Keratinocyte (primary cell): ENCODE results near the gene GDF2. TPM values are rescaled to one million over a fixed set of nuclear protein-coding genes. Genes with fewer than 3 reads are reported as not detected.

Source experiments
- DNase-seq: peaks from one replicate; pipeline ENCODE4 v3.0.0-alpha.2; 2011; ENCODE audit warnings: low read depth, missing footprints, low spot score
- FAIRE-seq: peaks from 2 replicates; lab custom pipeline; 2011; peaks lifted over from hg19 to GRCh38; lab: Jason Lieb, UNC
- H2AFZ ChIP-seq: 2 replicates; pipeline ENCODE4 v1.6.0; 2012; ENCODE audit warnings: low read length, control low read depth, inconsistent platforms; ENCODE audit not compliant: control insufficient read depth
- H3K27ac ChIP-seq: 2 replicates; pipeline ENCODE4 v1.5.1; 2011; ENCODE audit warnings: low read length; ENCODE audit not compliant: control insufficient read depth, insufficient read depth
- H3K27me3 ChIP-seq: 3 replicates; pipeline ENCODE4 v1.6.0; 2011; ENCODE audit warnings: low read length; ENCODE audit not compliant: control insufficient read depth, insufficient read depth; ENCODE audit errors: extremely low read depth
- H3K36me3 ChIP-seq, 2 experiments: 2 replicates in 1 of 2; 3 replicates in 1 of 2; pipeline ENCODE4 v1.5.1; 2011; ENCODE audit warnings: low read length in 2 of 2, mild to moderate bottlenecking in 1 of 2; ENCODE audit not compliant: control insufficient read depth in 2 of 2, insufficient read depth in 2 of 2; ENCODE audit errors: extremely low read depth in 1 of 2
- H3K4me1 ChIP-seq: 3 replicates; pipeline ENCODE4 v1.5.1; 2011; ENCODE audit warnings: low read length; ENCODE audit not compliant: control insufficient read depth, insufficient read depth; ENCODE audit errors: extremely low read depth
- H3K4me2 ChIP-seq: 3 replicates; pipeline ENCODE4 v1.6.0; 2011; ENCODE audit warnings: low read depth, low read length; ENCODE audit not compliant: control insufficient read depth, insufficient read depth; ENCODE audit errors: extremely low read depth
- H3K4me3 ChIP-seq, 3 experiments: fragments of 200-600 bp in 1 of 3; sonication (generic) in 1 of 3; 2 replicates in 2 of 3; 3 replicates in 1 of 3; pipeline ENCODE4 v1.5.1; 2011 to 2016; ENCODE audit warnings: low read length in 3 of 3, mild to moderate bottlenecking in 3 of 3, control low read depth in 2 of 3, inconsistent platforms in 1 of 3, low read depth in 1 of 3, mixed read lengths in 1 of 3, mixed run types in 1 of 3, moderate library complexity in 1 of 3; ENCODE audit not compliant: control insufficient read depth in 2 of 3, insufficient read depth in 2 of 3; ENCODE audit errors: extremely low read depth in 1 of 3
- H3K79me2 ChIP-seq: 2 replicates; pipeline ENCODE4 v1.6.0; 2012; ENCODE audit warnings: low read length; ENCODE audit not compliant: control insufficient read depth, insufficient read depth
- H3K9ac ChIP-seq: 3 replicates; pipeline ENCODE4 v1.6.0; 2011; ENCODE audit warnings: low read length; ENCODE audit not compliant: control insufficient read depth, insufficient read depth; ENCODE audit errors: extremely low read depth
- H3K9me1 ChIP-seq: 3 replicates; pipeline ENCODE4 v1.6.0; 2011; ENCODE audit warnings: low read length; ENCODE audit not compliant: control insufficient read depth, insufficient read depth; ENCODE audit errors: extremely low read depth
- H3K9me3 ChIP-seq: 2 replicates; pipeline ENCODE4 v1.5.1; 2012; ENCODE audit warnings: low read depth, low read length; ENCODE audit not compliant: control insufficient read depth
- H4K20me1 ChIP-seq: 3 replicates; pipeline ENCODE4 v1.6.0; 2011; ENCODE audit warnings: low read length; ENCODE audit not compliant: control insufficient read depth, insufficient read depth; ENCODE audit errors: extremely low read depth
- EZH2 ChIP-seq: IDR thresholded peaks from one replicate; pipeline ENCODE4 v1.6.1; 2012; ENCODE audit warnings: inconsistent platforms, mild to moderate bottlenecking, low read length, moderate library complexity
- dilution Hi-C: fragments of 300-500 bp; cut with MboI; formaldehyde crosslinking; loops from one replicate; pipeline ENCODE4 v1.7.0; 2020; ENCODE audit warnings: low sequenced_read_pairs; ENCODE audit not compliant: extremely low pct_ligation_motif_present
- polyA plus RNA-seq, 5 experiments: library from polyadenylated mRNA; depleted of rRNA in 3 of 5; stranded (reverse) in 3 of 5; stranded (forward) in 1 of 5; unstranded in 1 of 5; fragments of >200 nt; gene quantifications; 1 replicate in 1 of 5; 2 replicates in 3 of 5; 3 replicates in 1 of 5; pipeline versions ENCODE4 v1.2.1 to v1.2.3, GENCODE V29; 2011 to 2012; ENCODE audit warnings: missing spikeins in 2 of 5, low read depth in 1 of 5, low replicate concordance in 1 of 5
- TF ChIP-seq, protein P1 (sequence below), 3 experiments: IDR thresholded peaks in 1 of 3; conservative IDR thresholded peaks in 1 of 3; optimal IDR thresholded peaks in 1 of 3; 2 replicates in 2 of 3; 3 replicates in 1 of 3; pipeline versions ENCODE3 to v1.5.1; 2011; ENCODE audit warnings: low read length in 3 of 3, mild to moderate bottlenecking in 3 of 3, moderate library complexity in 2 of 3, control low read depth in 1 of 3, inconsistent platforms in 1 of 3; ENCODE audit not compliant: insufficient read depth in 2 of 3; ENCODE audit errors: extremely low read depth in 1 of 3

The GDF2 gene
- polyA plus RNA-seq, 1 donor (not counting 4 experiments of a cell fraction or from before 2014, with no cell fraction given): not detected

DNA sequence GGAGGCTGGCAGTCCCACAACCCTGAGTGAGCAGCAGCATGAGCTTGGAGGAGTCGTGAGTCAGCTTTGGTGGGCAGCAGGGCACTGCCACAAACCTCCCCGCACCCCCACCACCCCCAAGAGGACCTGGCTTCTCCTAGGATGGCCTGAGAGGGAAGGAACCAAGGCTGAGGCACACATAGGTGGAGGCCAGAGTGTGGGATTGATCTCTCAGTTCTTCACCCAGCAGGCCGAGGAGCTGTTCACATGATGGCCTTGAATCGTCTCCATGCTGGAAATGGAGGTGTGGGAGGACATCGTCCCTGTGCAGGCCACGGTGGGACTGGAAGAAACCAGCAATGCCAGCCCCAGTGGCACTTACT lies 39.6 kb upstream of the GDF2 start:
- dilution Hi-C loops: no loop called here
- H3K9me1 ChIP-seq: no peaks in the 10 kb centered on the region
- H2AFZ ChIP-seq: no peak overlapping the region
- no peak overlapping the region for H3K4me3 ChIP-seq
- no peak overlapping the region for H3K4me2 ChIP-seq
- no peaks in the 10 kb centered on the region for H3K36me3 ChIP-seq
- no peaks in the 10 kb centered on the region for H4K20me1 ChIP-seq
- H3K27ac ChIP-seq: no peak overlapping the region
- DNase-seq (no peak), FAIRE-seq (no peak)
- no peak overlapping the region for H3K9ac ChIP-seq
- peaks cover 26% of the 10 kb centered on the region for H3K27me3 ChIP-seq
- peaks cover 1% of the 10 kb centered on the region for H3K4me1 ChIP-seq
- TF ChIP-seq, protein P1, sequence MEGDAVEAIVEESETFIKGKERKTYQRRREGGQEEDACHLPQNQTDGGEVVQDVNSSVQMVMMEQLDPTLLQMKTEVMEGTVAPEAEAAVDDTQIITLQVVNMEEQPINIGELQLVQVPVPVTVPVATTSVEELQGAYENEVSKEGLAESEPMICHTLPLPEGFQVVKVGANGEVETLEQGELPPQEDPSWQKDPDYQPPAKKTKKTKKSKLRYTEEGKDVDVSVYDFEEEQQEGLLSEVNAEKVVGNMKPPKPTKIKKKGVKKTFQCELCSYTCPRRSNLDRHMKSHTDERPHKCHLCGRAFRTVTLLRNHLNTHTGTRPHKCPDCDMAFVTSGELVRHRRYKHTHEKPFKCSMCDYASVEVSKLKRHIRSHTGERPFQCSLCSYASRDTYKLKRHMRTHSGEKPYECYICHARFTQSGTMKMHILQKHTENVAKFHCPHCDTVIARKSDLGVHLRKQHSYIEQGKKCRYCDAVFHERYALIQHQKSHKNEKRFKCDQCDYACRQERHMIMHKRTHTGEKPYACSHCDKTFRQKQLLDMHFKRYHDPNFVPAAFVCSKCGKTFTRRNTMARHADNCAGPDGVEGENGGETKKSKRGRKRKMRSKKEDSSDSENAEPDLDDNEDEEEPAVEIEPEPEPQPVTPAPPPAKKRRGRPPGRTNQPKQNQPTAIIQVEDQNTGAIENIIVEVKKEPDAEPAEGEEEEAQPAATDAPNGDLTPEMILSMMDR (optimal IDR thresholded peaks at IDR 0.05 in 1 of 3, IDR thresholded peaks at IDR 0.05 in 1 of 3, conservative IDR thresholded peaks at IDR 0.05 in 1 of 3; ENCODE audit: extremely low read depth in 1 of 3, insufficient read depth in 2 of 3, low read length in 3 of 3): no peak
- TF ChIP-seq EZH2: no peak
- H3K9me3 ChIP-seq: no peaks in the 10 kb centered on the region
- no peaks in the 10 kb centered on the region for H3K79me2 ChIP-seq

DNA sequence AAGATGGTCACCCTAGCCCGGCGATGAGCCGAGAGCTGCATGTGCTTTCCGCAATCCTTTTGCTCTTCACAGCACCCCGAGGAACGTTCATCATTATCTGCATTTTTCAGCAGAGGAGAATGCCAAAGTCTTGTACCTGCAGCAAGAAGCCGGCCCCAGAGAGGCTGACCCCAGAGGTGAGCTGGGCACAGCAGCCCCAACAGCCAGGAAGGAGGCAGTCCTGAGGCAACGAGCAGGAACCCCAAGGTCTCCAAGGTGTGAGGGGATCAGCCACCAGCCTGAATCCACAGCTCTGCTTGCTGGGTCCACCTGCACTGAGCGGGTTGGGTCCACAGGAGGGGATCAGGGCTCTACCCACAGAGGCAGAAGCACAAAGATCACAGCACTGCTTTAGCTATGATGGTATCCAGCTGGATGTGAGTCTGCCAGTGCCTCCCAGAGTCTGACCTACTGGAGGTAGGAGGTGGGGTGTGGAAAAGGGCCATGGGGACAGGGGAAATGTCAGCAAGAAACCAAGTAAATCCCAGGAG lies 39.1 kb upstream of the GDF2 start:
- H3K4me3 ChIP-seq: no peak overlapping the region
- no peaks in the 10 kb centered on the region for H3K36me3 ChIP-seq
- H2AFZ ChIP-seq: no peak overlapping the region
- FAIRE-seq (no peak), DNase-seq (no peak)
- no peaks in the 10 kb centered on the region for H3K9me1 ChIP-seq
- H4K20me1 ChIP-seq: no peaks in the 10 kb centered on the region
- no peak overlapping the region for H3K9ac ChIP-seq
- H3K27ac ChIP-seq: no peak overlapping the region
- dilution Hi-C loops: no loop called here
- H3K4me2 ChIP-seq: no peak overlapping the region
- no peaks in the 10 kb centered on the region for H3K4me1 ChIP-seq
- TF ChIP-seq, protein P1 (optimal IDR thresholded peaks at IDR 0.05 in 1 of 3, IDR thresholded peaks at IDR 0.05 in 1 of 3, conservative IDR thresholded peaks at IDR 0.05 in 1 of 3; ENCODE audit: extremely low read depth in 1 of 3, insufficient read depth in 2 of 3, low read length in 3 of 3): no peak
- no peak for TF ChIP-seq EZH2
- peaks cover 27% of the 10 kb centered on the region for H3K27me3 ChIP-seq
- no peaks in the 10 kb centered on the region for H3K79me2 ChIP-seq
- no peaks in the 10 kb centered on the region for H3K9me3 ChIP-seq
